ENCODE data around the gene SLC39A1.

DNA sequence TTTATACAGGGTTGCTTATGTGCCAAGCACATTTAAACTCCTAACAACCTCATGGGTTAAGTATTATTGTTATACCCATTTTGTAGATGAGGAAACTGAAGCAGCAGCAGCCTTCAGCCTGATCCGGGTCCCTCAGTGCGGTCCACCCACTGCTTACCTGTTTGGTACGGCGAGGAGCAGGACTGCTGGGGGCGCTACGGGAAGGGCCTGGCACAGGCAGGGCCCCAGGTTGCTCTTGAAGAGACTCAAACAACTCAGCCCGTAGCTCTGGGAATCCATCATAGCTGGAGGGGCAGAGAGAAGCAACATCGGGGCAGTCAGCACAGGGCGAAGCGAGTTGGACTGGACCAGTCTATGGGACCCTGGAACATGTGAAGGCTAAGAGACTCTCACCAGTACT, 26.0 kb downstream of the SLC39A1 start:
- TF ChIP-seq, protein P1, sequence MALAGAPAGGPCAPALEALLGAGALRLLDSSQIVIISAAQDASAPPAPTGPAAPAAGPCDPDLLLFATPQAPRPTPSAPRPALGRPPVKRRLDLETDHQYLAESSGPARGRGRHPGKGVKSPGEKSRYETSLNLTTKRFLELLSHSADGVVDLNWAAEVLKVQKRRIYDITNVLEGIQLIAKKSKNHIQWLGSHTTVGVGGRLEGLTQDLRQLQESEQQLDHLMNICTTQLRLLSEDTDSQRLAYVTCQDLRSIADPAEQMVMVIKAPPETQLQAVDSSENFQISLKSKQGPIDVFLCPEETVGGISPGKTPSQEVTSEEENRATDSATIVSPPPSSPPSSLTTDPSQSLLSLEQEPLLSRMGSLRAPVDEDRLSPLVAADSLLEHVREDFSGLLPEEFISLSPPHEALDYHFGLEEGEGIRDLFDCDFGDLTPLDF (CRISPR knock-in tag; IDR thresholded peaks at IDR 0.05), result no peak
- TF ChIP-seq, protein P2, sequence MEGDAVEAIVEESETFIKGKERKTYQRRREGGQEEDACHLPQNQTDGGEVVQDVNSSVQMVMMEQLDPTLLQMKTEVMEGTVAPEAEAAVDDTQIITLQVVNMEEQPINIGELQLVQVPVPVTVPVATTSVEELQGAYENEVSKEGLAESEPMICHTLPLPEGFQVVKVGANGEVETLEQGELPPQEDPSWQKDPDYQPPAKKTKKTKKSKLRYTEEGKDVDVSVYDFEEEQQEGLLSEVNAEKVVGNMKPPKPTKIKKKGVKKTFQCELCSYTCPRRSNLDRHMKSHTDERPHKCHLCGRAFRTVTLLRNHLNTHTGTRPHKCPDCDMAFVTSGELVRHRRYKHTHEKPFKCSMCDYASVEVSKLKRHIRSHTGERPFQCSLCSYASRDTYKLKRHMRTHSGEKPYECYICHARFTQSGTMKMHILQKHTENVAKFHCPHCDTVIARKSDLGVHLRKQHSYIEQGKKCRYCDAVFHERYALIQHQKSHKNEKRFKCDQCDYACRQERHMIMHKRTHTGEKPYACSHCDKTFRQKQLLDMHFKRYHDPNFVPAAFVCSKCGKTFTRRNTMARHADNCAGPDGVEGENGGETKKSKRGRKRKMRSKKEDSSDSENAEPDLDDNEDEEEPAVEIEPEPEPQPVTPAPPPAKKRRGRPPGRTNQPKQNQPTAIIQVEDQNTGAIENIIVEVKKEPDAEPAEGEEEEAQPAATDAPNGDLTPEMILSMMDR (IDR thresholded peaks at IDR 0.05), result no peak
- no peak for TF ChIP-seq GABPB1 (CRISPR knock-in tag; IDR thresholded peaks at IDR 0.05)
